Stimulated activated effector memory CD8-positive, alpha-beta T cell treated with anti-CD3 and anti-CD28 coated beads, Interleukin-12 subunit alpha, Interleukin-12 subunit beta, amount 100 ng/mL, for 72 hours (primary cell): ENCODE results near the gene CDK14.

Experiments
- ATAC-seq: fragments of 150-1000 bp; cut with Tn5 transposase; 2 replicates; pipeline ENCODE4 v1.10.0; 2021
- DNase-seq, 2 donors: peaks; one replicate each; pipeline ENCODE4 v3.0.0; 2021 to 2022; ENCODE audit warnings: low spot score in 2 of 2
- H3K27ac Mint-ChIP-seq: one replicate; pipeline ENCODE4 v1.8.0; 2022; ENCODE audit warnings: mild to moderate bottlenecking, mixed read lengths
- H3K36me3 Mint-ChIP-seq: one replicate; pipeline ENCODE4 v1.8.0; 2022; ENCODE audit warnings: mild to moderate bottlenecking, mixed read lengths
- H3K4me1 Mint-ChIP-seq: one replicate; pipeline ENCODE4 v1.8.0; 2022; ENCODE audit warnings: mixed read lengths
- H3K4me3 Mint-ChIP-seq: one replicate; pipeline ENCODE4 v1.8.0; 2022; ENCODE audit warnings: mild to moderate bottlenecking, mixed read lengths
- H3K9me3 Mint-ChIP-seq: one replicate; pipeline ENCODE4 v1.8.0; 2022; ENCODE audit warnings: mixed read lengths

CDK14 gene

GRCh38 chr7:90586091-90586490, 10.0 kb upstream of the CDK14 start:
- ATAC-seq = no peak
- Mint-ChIP-seq H3K4me3 (no peak overlapping the region), H3K36me3 (no peaks in the 10 kb centered on the region), H3K27ac (no peak overlapping the region), H3K4me1 (no peaks in the 10 kb centered on the region), H3K9me3 (peaks cover 7% of the 10 kb centered on the region)
- no peak for DNase-seq

GRCh38 chr7:90587766-90588165, 8.4 kb upstream of the CDK14 start:
- ATAC-seq (no peak), DNase-seq (no peak)
- Mint-ChIP-seq H3K36me3 (no peaks in the 10 kb centered on the region), H3K4me3 (no peak overlapping the region), H3K9me3 (peaks cover 7% of the 10 kb centered on the region), H3K27ac (no peak overlapping the region), H3K4me1 (no peaks in the 10 kb centered on the region)

- no peaks in the 10 kb centered on the region for H3K36me3 Mint-ChIP-seq
- peaks cover 6% of the 10 kb centered on the region for H3K4me1 Mint-ChIP-seq
- ATAC-seq (no peak), DNase-seq (no peak)
- no peak overlapping the region for H3K27ac Mint-ChIP-seq
- no peak overlapping the region for H3K4me3 Mint-ChIP-seq
- peaks cover 5% of the 10 kb centered on the region for H3K9me3 Mint-ChIP-seq
These were observed 4.1 kb upstream of the CDK14 start for GRCh38 chr7:90592033-90592432.

- H3K27ac Mint-ChIP-seq = no peak overlapping the region
- H3K9me3 Mint-ChIP-seq = peaks cover 2% of the 10 kb centered on the region
- H3K4me1 Mint-ChIP-seq = peaks cover 12% of the 10 kb centered on the region
- H3K36me3 Mint-ChIP-seq = no peaks in the 10 kb centered on the region
- no peak for ATAC-seq
- no peak for DNase-seq
- H3K4me3 Mint-ChIP-seq = no peak overlapping the region
These were observed 2.9 kb upstream of the CDK14 start for GRCh38 chr7:90593205-90593604.

- DNase-seq = no peak
- H3K9me3 Mint-ChIP-seq = peaks cover 2% of the 10 kb centered on the region
- no peak for ATAC-seq
- peaks cover 12% of the 10 kb centered on the region for H3K4me1 Mint-ChIP-seq
- H3K27ac Mint-ChIP-seq = no peak overlapping the region
- H3K36me3 Mint-ChIP-seq = no peaks in the 10 kb centered on the region
- H3K4me3 Mint-ChIP-seq = peak overlapping the region; percentile 33
These were observed 1.3 kb upstream of the CDK14 start for GRCh38 chr7:90594751-90595317.

GRCh38 chr7:90595342-90595800, 750 bp upstream of the CDK14 start:
- H3K36me3 Mint-ChIP-seq = no peaks in the 10 kb centered on the region
- peaks cover 12% of the 10 kb centered on the region for H3K4me1 Mint-ChIP-seq
- H3K27ac Mint-ChIP-seq = no peak overlapping the region
- ATAC-seq (peak; percentile 24), DNase-seq (no peak)
- peaks cover 2% of the 10 kb centered on the region for H3K9me3 Mint-ChIP-seq
- H3K4me3 Mint-ChIP-seq = peak overlapping the region; percentile 33

GRCh38 chr7:90596671-90597562, 796 bp downstream of the CDK14 start:
- peaks cover 2% of the 10 kb centered on the region for H3K9me3 Mint-ChIP-seq
- H3K4me1 Mint-ChIP-seq = peaks cover 12% of the 10 kb centered on the region
- no peak overlapping the region for H3K27ac Mint-ChIP-seq
- no peak for DNase-seq
- H3K36me3 Mint-ChIP-seq = no peaks in the 10 kb centered on the region
- peak overlapping the region; percentile 62 for H3K4me3 Mint-ChIP-seq
- ATAC-seq = peak; percentile 5

GRCh38 chr7:90597563-90598253, 1.6 kb downstream of the CDK14 start:
- ATAC-seq (no peak), DNase-seq (no peak)
- H3K36me3 Mint-ChIP-seq = no peaks in the 10 kb centered on the region
- peaks cover 12% of the 10 kb centered on the region for H3K4me1 Mint-ChIP-seq
- H3K9me3 Mint-ChIP-seq = peaks cover 2% of the 10 kb centered on the region
- peak overlapping the region; percentile 2 for H3K4me3 Mint-ChIP-seq
- no peak overlapping the region for H3K27ac Mint-ChIP-seq

GRCh38 chr7:90599038-90599437, 2.9 kb downstream of the CDK14 start:
- Mint-ChIP-seq H3K27ac (no peak overlapping the region), H3K9me3 (peaks cover 2% of the 10 kb centered on the region), H3K4me3 (no peak overlapping the region), H3K36me3 (no peaks in the 10 kb centered on the region), H3K4me1 (peaks cover 12% of the 10 kb centered on the region)
- DNase-seq = no peak
- no peak for ATAC-seq

- no peak overlapping the region for H3K4me3 Mint-ChIP-seq
- no peaks in the 10 kb centered on the region for H3K36me3 Mint-ChIP-seq
- no peak overlapping the region for H3K27ac Mint-ChIP-seq
- DNase-seq (no peak), ATAC-seq (no peak)
- peaks cover 12% of the 10 kb centered on the region for H3K4me1 Mint-ChIP-seq
- no peaks in the 10 kb centered on the region for H3K9me3 Mint-ChIP-seq
These were observed 3.9 kb downstream of the CDK14 start for GRCh38 chr7:90599892-90600555.

- H3K9me3 Mint-ChIP-seq = no peaks in the 10 kb centered on the region
- peaks cover 3% of the 10 kb centered on the region for H3K4me1 Mint-ChIP-seq
These were observed 6.2 kb downstream of the CDK14 start for GRCh38 chr7:90602303-90602702.

GRCh38 chr7:90603346-90603745, 7.2 kb downstream of the CDK14 start:
- no peak for ATAC-seq
- DNase-seq = no peak
- Mint-ChIP-seq H3K27ac (no peak overlapping the region), H3K36me3 (no peaks in the 10 kb centered on the region), H3K4me1 (no peaks in the 10 kb centered on the region), H3K9me3 (no peaks in the 10 kb centered on the region), H3K4me3 (no peak overlapping the region)

More at GRCh38 chr7:90602303-90602702, 6.2 kb downstream of the CDK14 start:
- ATAC-seq (no peak), DNase-seq (no peak)
- H3K27ac Mint-ChIP-seq = no peak overlapping the region
- H3K4me3 Mint-ChIP-seq = no peak overlapping the region
- H3K36me3 Mint-ChIP-seq = no peaks in the 10 kb centered on the region

- Mint-ChIP-seq H3K4me3 (no peak overlapping the region), H3K27ac (no peak overlapping the region), H3K4me1 (no peaks in the 10 kb centered on the region), H3K9me3 (no peaks in the 10 kb centered on the region), H3K36me3 (no peaks in the 10 kb centered on the region)
- ATAC-seq (no peak), DNase-seq (no peak)
These were observed 8.3 kb downstream of the CDK14 start for GRCh38 chr7:90604383-90604782.

GRCh38 chr7:90605055-90605454, 8.9 kb downstream of the CDK14 start:
- Mint-ChIP-seq H3K36me3 (no peaks in the 10 kb centered on the region), H3K27ac (no peak overlapping the region), H3K4me3 (no peak overlapping the region), H3K4me1 (no peaks in the 10 kb centered on the region), H3K9me3 (no peaks in the 10 kb centered on the region)
- DNase-seq = no peak
- ATAC-seq = no peak

GRCh38 chr7:90607196-90607595, 11.1 kb downstream of the CDK14 start:
- H3K9me3 Mint-ChIP-seq = peaks cover 2% of the 10 kb centered on the region
- H3K27ac Mint-ChIP-seq = no peak overlapping the region
- no peaks in the 10 kb centered on the region for H3K36me3 Mint-ChIP-seq
- no peak for ATAC-seq
- no peaks in the 10 kb centered on the region for H3K4me1 Mint-ChIP-seq
- no peak overlapping the region for H3K4me3 Mint-ChIP-seq
- DNase-seq = no peak
